ENCODE results near the gene VWA8.

GRCh38 chr13:41528021-41528420 lies 432.9 kb downstream of the VWA8 start:
- no peak for TF ChIP-seq CTCF (IDR thresholded peaks at IDR 0.05; ENCODE audit: low read depth, low read length, poor library complexity, severe bottlenecking)
- TF ChIP-seq EZH2phosphoT487 (IDR thresholded peaks at IDR 0.05; ENCODE audit: borderline replicate concordance, low read length), result no peak
